Measurements from ENCODE around the gene PKP1. TPM values are rescaled to one million over a fixed set of nuclear protein-coding genes. Genes with fewer than 3 reads are reported as not detected.

Gene PKP1
- total RNA-seq, 1 experiment from 2014 or later, result 0.30 TPM

GRCh38 chr1:201357211-201357610, 73.9 kb downstream of the PKP1 start:
- Mint-ChIP-seq H3K9me3 (ENCODE audit: unreplicated experiment) (no peaks in the 10 kb centered on the region), H3K4me1 (ENCODE audit: insufficient read depth, unreplicated experiment) (peaks cover 55% of the 10 kb centered on the region), H3K27me3 (ENCODE audit: insufficient read depth, unreplicated experiment) (no peaks in the 10 kb centered on the region), H3K27ac (ENCODE audit: low read depth, unreplicated experiment) (no peak overlapping the region), H3K4me3 (ENCODE audit: unreplicated experiment) (no peak overlapping the region), H3K36me3 (ENCODE audit: insufficient read depth, unreplicated experiment) (no peaks in the 10 kb centered on the region)
- TF ChIP-seq, protein P1, sequence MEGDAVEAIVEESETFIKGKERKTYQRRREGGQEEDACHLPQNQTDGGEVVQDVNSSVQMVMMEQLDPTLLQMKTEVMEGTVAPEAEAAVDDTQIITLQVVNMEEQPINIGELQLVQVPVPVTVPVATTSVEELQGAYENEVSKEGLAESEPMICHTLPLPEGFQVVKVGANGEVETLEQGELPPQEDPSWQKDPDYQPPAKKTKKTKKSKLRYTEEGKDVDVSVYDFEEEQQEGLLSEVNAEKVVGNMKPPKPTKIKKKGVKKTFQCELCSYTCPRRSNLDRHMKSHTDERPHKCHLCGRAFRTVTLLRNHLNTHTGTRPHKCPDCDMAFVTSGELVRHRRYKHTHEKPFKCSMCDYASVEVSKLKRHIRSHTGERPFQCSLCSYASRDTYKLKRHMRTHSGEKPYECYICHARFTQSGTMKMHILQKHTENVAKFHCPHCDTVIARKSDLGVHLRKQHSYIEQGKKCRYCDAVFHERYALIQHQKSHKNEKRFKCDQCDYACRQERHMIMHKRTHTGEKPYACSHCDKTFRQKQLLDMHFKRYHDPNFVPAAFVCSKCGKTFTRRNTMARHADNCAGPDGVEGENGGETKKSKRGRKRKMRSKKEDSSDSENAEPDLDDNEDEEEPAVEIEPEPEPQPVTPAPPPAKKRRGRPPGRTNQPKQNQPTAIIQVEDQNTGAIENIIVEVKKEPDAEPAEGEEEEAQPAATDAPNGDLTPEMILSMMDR (IDR thresholded peaks at IDR 0.05; ENCODE audit: unreplicated experiment), result no peak
- no TSS peak for BruUV-seq (replicated peaks)
- POLR2A ChIA-PET, result interaction anchor here (2.0 to 11.7 kb wide), 3 partner anchors 11 to 58 kb away, joined by 6 to 159 read pairs (median 56); no protein-coding TSS in a partner anchor
- CTCF ChIA-PET, result interaction anchor here (0.6 to 15.6 kb wide), 12 partner anchors 10 to 477 kb away, joined by 3 to 550 read pairs (median 62); partner anchors contain the start of gene TMEM9
- intact Hi-C loops (cut with micrococcal nuclease), result no loop called here
- no peak for DNase-seq (ENCODE audit: unreplicated experiment)

- POLR2A ChIA-PET, result interaction anchor here (0.6 to 11.7 kb wide), 10 partner anchors 9 to 104 kb away, joined by 3 to 159 read pairs (median 13); no protein-coding TSS in a partner anchor
- CTCF ChIA-PET, result interaction anchor here (0.7 to 15.6 kb wide), 18 partner anchors 11 to 478 kb away, joined by 3 to 550 read pairs (median 6); partner anchors contain the start of gene TMEM9
- TF ChIP-seq, protein P1 (IDR thresholded peaks at IDR 0.05; ENCODE audit: unreplicated experiment), result no peak
- no TSS peak for BruUV-seq (replicated peaks)
- Mint-ChIP-seq H3K27ac (ENCODE audit: low read depth, unreplicated experiment) (peak overlapping the region; percentile 47), H3K36me3 (ENCODE audit: insufficient read depth, unreplicated experiment) (no peaks in the 10 kb centered on the region), H3K4me3 (ENCODE audit: unreplicated experiment) (no peak overlapping the region), H3K27me3 (ENCODE audit: insufficient read depth, unreplicated experiment) (no peaks in the 10 kb centered on the region), H3K4me1 (ENCODE audit: insufficient read depth, unreplicated experiment) (peaks cover 55% of the 10 kb centered on the region), H3K9me3 (ENCODE audit: unreplicated experiment) (no peaks in the 10 kb centered on the region)
- intact Hi-C loops (cut with micrococcal nuclease), result no loop called here
- no peak for DNase-seq (ENCODE audit: unreplicated experiment)
Observed at GRCh38 chr1:201357636-201358348, 74.5 kb downstream of the PKP1 start.

- no TSS peak for BruUV-seq (replicated peaks)
- H3K9me3 Mint-ChIP-seq (ENCODE audit: unreplicated experiment), result no peaks in the 10 kb centered on the region
- intact Hi-C loops (cut with micrococcal nuclease), result no loop called here
- ChIA-PET CTCF (interaction anchor here (0.6 to 15.6 kb wide), 25 partner anchors 12 to 386 kb away, joined by 3 to 550 read pairs (median 6); partner anchors contain the start of gene TMEM9), POLR2A (interaction anchor here (0.7 to 11.7 kb wide), 15 partner anchors 9 to 180 kb away, joined by 3 to 159 read pairs (median 6); no protein-coding TSS in a partner anchor)
- no peaks in the 10 kb centered on the region for H3K36me3 Mint-ChIP-seq (ENCODE audit: insufficient read depth, unreplicated experiment)
- H3K4me3 Mint-ChIP-seq (ENCODE audit: unreplicated experiment), result no peak overlapping the region
- TF ChIP-seq, protein P1 (IDR thresholded peaks at IDR 0.05; ENCODE audit: unreplicated experiment), result no peak
- no peaks in the 10 kb centered on the region for H3K27me3 Mint-ChIP-seq (ENCODE audit: insufficient read depth, unreplicated experiment)
- H3K27ac Mint-ChIP-seq (ENCODE audit: low read depth, unreplicated experiment), result peak overlapping the region; percentile 47
- peak; percentile 69 for DNase-seq (ENCODE audit: unreplicated experiment)
- H3K4me1 Mint-ChIP-seq (ENCODE audit: insufficient read depth, unreplicated experiment), result peaks cover 47% of the 10 kb centered on the region
Observed at GRCh38 chr1:201358596-201358995, 75.3 kb downstream of the PKP1 start.

Measured in MCF 10A (cell line).